HG02973 (cell line): ENCODE measurements around the gene PITPNC1.
"Not testable (repeated sequence)": the region's sequence is repeated elsewhere in the genome, so short reads cannot be mapped to it uniquely, and the experiment has no call there.

Experiments
- ATAC-seq: cut with Tn5 transposase; IDR thresholded peaks from one replicate; pipeline ENCODE4 v1.9.1; 2021; ENCODE audit warnings: moderate library complexity; ENCODE audit not compliant: unreplicated experiment

The PITPNC1 gene

GRCh38 chr17:67393809-67394397 lies 16.8 kb downstream of the PITPNC1 start:
- no peak for ATAC-seq

- no peak for ATAC-seq
Measured at GRCh38 chr17:67399676-67400075, 22.6 kb downstream of the PITPNC1 start.

- ATAC-seq, result no peak
Measured at GRCh38 chr17:67400193-67400592, 23.1 kb downstream of the PITPNC1 start.

GRCh38 chr17:67401106-67401505 lies 24.0 kb downstream of the PITPNC1 start:
- ATAC-seq, result no peak

GRCh38 chr17:67401598-67402504 lies 24.8 kb downstream of the PITPNC1 start:
- no peak for ATAC-seq

GRCh38 chr17:67403065-67403464 lies 26.0 kb downstream of the PITPNC1 start:
- ATAC-seq, result no peak

GRCh38 chr17:67403483-67403882 lies 26.4 kb downstream of the PITPNC1 start:
- no peak for ATAC-seq

- ATAC-seq, result not testable (repeated sequence)
Measured at GRCh38 chr17:67408455-67408830, 31.4 kb downstream of the PITPNC1 start.

GRCh38 chr17:67411397-67411796 lies 34.3 kb downstream of the PITPNC1 start:
- ATAC-seq, result no peak

- ATAC-seq, result no peak
Measured at GRCh38 chr17:67412032-67412431, 35.0 kb downstream of the PITPNC1 start.

GRCh38 chr17:67412941-67413340 lies 35.9 kb downstream of the PITPNC1 start:
- ATAC-seq, result no peak

- no peak for ATAC-seq
Measured at GRCh38 chr17:67413388-67413787, 36.3 kb downstream of the PITPNC1 start.

GRCh38 chr17:67414130-67414529 lies 37.0 kb downstream of the PITPNC1 start:
- no peak for ATAC-seq

GRCh38 chr17:67414559-67414958 lies 37.5 kb downstream of the PITPNC1 start:
- no peak for ATAC-seq

GRCh38 chr17:67415291-67415690 lies 38.2 kb downstream of the PITPNC1 start:
- no peak for ATAC-seq

- ATAC-seq, result no peak
Measured at GRCh38 chr17:67417507-67417906, 40.4 kb downstream of the PITPNC1 start.

- no peak for ATAC-seq
Measured at GRCh38 chr17:67420994-67421393, 43.9 kb downstream of the PITPNC1 start.

GRCh38 chr17:67421869-67422273 lies 44.8 kb downstream of the PITPNC1 start:
- no peak for ATAC-seq

- not testable (repeated sequence) for ATAC-seq
Measured at GRCh38 chr17:67422296-67422695, 45.2 kb downstream of the PITPNC1 start.

GRCh38 chr17:67422897-67423296 lies 45.8 kb downstream of the PITPNC1 start:
- ATAC-seq, result no peak

- no peak for ATAC-seq
Measured at GRCh38 chr17:67425571-67426160, 48.6 kb downstream of the PITPNC1 start.

- ATAC-seq, result no peak
Measured at GRCh38 chr17:67427424-67427823, 50.3 kb downstream of the PITPNC1 start.
